ENCODE results near the gene PRKAG1.

The PRKAG1 gene

DNA sequence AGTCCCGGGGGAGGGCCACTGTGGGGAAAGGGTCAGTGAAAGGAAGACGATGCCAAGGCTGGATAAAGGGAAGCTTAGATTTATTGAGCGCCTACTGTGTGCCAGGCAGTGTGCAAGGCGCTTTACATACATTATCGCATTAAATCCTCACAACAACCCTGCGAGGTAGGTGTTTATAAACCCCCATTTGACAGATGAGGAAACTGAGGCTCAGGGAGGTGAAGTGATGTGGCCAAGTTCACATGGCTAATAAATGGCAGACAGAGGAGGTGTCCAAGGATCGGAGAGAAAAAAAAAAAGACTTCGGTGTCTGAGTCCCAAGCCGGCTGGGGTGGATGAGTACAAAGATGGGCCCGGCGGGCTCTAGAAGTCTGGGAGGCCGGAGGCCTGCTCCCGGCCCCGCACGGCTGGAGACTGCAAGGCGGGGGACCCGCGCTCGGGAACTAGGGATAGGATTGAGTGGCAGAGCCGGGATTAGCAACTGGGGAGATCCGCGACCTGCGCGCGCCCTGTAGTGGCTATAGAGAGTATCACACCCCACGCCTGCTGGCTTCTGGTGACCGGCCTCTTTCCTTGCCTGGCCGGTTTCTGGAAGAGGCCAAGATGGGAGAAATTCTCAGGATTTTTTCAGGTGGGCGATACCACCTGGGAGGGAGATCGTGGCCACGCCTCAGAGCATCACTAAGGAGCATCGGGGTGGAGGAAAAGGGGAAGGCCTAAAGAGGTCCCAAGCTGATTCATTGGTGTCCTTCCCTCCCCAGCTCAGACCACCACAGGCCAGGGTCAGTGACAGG is 23.3 kb downstream of the PRKAG1 start (continued):
- TF ChIP-seq, protein P1, sequence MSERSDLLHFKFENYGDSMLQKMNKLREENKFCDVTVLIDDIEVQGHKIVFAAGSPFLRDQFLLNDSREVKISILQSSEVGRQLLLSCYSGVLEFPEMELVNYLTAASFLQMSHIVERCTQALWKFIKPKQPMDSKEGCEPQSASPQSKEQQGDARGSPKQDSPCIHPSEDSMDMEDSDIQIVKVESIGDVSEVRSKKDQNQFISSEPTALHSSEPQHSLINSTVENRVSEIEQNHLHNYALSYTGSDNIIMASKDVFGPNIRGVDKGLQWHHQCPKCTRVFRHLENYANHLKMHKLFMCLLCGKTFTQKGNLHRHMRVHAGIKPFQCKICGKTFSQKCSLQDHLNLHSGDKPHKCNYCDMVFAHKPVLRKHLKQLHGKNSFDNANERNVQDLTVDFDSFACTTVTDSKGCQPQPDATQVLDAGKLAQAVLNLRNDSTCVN (tag by site-specific recombination; optimal IDR thresholded peaks at IDR 0.05) = peak; percentile 45
- TF ChIP-seq, protein P2, sequence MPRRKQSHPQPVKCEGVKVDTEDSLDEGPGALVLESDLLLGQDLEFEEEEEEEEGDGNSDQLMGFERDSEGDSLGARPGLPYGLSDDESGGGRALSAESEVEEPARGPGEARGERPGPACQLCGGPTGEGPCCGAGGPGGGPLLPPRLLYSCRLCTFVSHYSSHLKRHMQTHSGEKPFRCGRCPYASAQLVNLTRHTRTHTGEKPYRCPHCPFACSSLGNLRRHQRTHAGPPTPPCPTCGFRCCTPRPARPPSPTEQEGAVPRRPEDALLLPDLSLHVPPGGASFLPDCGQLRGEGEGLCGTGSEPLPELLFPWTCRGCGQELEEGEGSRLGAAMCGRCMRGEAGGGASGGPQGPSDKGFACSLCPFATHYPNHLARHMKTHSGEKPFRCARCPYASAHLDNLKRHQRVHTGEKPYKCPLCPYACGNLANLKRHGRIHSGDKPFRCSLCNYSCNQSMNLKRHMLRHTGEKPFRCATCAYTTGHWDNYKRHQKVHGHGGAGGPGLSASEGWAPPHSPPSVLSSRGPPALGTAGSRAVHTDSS (tag by site-specific recombination; IDR thresholded peaks at IDR 0.05) = no peak
- TF ChIP-seq, protein P3, sequence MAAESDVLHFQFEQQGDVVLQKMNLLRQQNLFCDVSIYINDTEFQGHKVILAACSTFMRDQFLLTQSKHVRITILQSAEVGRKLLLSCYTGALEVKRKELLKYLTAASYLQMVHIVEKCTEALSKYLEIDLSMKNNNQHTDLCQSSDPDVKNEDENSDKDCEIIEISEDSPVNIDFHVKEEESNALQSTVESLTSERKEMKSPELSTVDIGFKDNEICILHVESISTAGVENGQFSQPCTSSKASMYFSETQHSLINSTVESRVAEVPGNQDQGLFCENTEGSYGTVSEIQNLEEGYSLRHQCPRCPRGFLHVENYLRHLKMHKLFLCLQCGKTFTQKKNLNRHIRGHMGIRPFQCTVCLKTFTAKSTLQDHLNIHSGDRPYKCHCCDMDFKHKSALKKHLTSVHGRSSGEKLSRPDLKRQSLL (tag by site-specific recombination; IDR thresholded peaks at IDR 0.05) = 0 out of 2 replicates have a peak, but pooled peaks have one; percentile 30
- TF ChIP-seq ZNF341 (tag by site-specific recombination; IDR thresholded peaks at IDR 0.05; ENCODE audit: low read depth) (no peak), ZNF121 (tag by site-specific recombination; IDR thresholded peaks at IDR 0.05) (no peak), ZNF558 (tag by site-specific recombination; IDR thresholded peaks at IDR 0.05) (no peak), ZNF292 (tag by site-specific recombination; IDR thresholded peaks at IDR 0.05; ENCODE audit: borderline replicate concordance, low read depth) (no peak), ZNF266 (tag by site-specific recombination; IDR thresholded peaks at IDR 0.05; ENCODE audit: low read depth) (no peak), ZNF560 (tag by site-specific recombination; IDR thresholded peaks at IDR 0.05; ENCODE audit: borderline replicate concordance) (no peak), ZNF214 (tag by site-specific recombination; IDR thresholded peaks at IDR 0.05; ENCODE audit: borderline replicate concordance) (no peak), MZF1 (tag by site-specific recombination; IDR thresholded peaks at IDR 0.05; ENCODE audit: borderline replicate concordance) (no peak), ZNF391 (tag by site-specific recombination; IDR thresholded peaks at IDR 0.05; ENCODE audit: borderline replicate concordance, low read depth) (no peak), ZNF23 (tag by site-specific recombination; IDR thresholded peaks at IDR 0.05; ENCODE audit: borderline replicate concordance) (no peak), HOXC10 (CRISPR knock-in tag; IDR thresholded peaks at IDR 0.05) (no peak), GLIS2 (tag by site-specific recombination; IDR thresholded peaks at IDR 0.05) (peak; percentile 43; the same call in 1 of the 2 replicates), ZNF571 (tag by site-specific recombination; IDR thresholded peaks at IDR 0.05) (no peak), ZNF248 (tag by site-specific recombination; IDR thresholded peaks at IDR 0.05) (no peak), ZNF157 (tag by site-specific recombination; IDR thresholded peaks at IDR 0.05) (no peak), ZFP69B (tag by site-specific recombination; IDR thresholded peaks at IDR 0.05) (no peak), ZBTB17 (tag by site-specific recombination; IDR thresholded peaks at IDR 0.05) (peak; percentile 46; the same call in 1 of the 2 replicates), ZNF302 (tag by site-specific recombination; IDR thresholded peaks at IDR 0.05; ENCODE audit: low read depth) (no peak), ZNF138 (tag by site-specific recombination; IDR thresholded peaks at IDR 0.05; ENCODE audit: borderline replicate concordance) (no peak), EGR2 (tag by site-specific recombination; IDR thresholded peaks at IDR 0.05; ENCODE audit: low read depth) (no peak), ZNF37A (tag by site-specific recombination; IDR thresholded peaks at IDR 0.05) (no peak), ZNF223 (tag by site-specific recombination; IDR thresholded peaks at IDR 0.05) (no peak), ZFP37 (tag by site-specific recombination; IDR thresholded peaks at IDR 0.05) (no peak), GLI2 (tag by site-specific recombination; IDR thresholded peaks at IDR 0.05; ENCODE audit: borderline replicate concordance, low read depth) (no peak), ZNF354C (tag by site-specific recombination; IDR thresholded peaks at IDR 0.05; ENCODE audit: borderline replicate concordance, low read depth) (no peak), OSR2 (tag by site-specific recombination; IDR thresholded peaks at IDR 0.05) (no peak), ZNF514 (tag by site-specific recombination; IDR thresholded peaks at IDR 0.05) (no peak)
- TF ChIP-seq, protein P4, sequence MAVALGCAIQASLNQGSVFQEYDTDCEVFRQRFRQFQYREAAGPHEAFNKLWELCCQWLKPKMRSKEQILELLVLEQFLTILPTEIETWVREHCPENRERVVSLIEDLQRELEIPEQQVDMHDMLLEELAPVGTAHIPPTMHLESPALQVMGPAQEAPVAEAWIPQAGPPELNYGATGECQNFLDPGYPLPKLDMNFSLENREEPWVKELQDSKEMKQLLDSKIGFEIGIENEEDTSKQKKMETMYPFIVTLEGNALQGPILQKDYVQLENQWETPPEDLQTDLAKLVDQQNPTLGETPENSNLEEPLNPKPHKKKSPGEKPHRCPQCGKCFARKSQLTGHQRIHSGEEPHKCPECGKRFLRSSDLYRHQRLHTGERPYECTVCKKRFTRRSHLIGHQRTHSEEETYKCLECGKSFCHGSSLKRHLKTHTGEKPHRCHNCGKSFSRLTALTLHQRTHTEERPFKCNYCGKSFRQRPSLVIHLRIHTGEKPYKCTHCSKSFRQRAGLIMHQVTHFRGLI (tag by site-specific recombination; IDR thresholded peaks at IDR 0.05) = no peak
- TF ChIP-seq, protein P5, sequence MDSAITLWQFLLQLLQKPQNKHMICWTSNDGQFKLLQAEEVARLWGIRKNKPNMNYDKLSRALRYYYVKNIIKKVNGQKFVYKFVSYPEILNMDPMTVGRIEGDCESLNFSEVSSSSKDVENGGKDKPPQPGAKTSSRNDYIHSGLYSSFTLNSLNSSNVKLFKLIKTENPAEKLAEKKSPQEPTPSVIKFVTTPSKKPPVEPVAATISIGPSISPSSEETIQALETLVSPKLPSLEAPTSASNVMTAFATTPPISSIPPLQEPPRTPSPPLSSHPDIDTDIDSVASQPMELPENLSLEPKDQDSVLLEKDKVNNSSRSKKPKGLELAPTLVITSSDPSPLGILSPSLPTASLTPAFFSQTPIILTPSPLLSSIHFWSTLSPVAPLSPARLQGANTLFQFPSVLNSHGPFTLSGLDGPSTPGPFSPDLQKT (IDR thresholded peaks at IDR 0.05; ENCODE audit: borderline replicate concordance, low read depth, low read length) = no peak
- TF ChIP-seq, protein P6, sequence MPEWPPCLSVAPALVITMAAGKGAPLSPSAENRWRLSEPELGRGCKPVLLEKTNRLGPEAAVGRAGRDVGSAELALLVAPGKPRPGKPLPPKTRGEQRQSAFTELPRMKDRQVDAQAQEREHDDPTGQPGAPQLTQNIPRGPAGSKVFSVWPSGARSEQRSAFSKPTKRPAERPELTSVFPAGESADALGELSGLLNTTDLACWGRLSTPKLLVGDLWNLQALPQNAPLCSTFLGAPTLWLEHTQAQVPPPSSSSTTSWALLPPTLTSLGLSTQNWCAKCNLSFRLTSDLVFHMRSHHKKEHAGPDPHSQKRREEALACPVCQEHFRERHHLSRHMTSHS (tag by site-specific recombination; IDR thresholded peaks at IDR 0.05) = no peak

Measured in HEK293 (cell line).